ENCODE measurements around the gene NLRP3. TPM values are rescaled to one million over a fixed set of nuclear protein-coding genes. Genes with fewer than 3 reads are reported as not detected.

Gene NLRP3
- total and polyA plus RNA-seq, 10 of the 15 experiments (the other 5 are each of a cell fraction or from before 2014, with no cell fraction given) = 1.8 to 10.4 (median 5.0) TPM

DNA sequence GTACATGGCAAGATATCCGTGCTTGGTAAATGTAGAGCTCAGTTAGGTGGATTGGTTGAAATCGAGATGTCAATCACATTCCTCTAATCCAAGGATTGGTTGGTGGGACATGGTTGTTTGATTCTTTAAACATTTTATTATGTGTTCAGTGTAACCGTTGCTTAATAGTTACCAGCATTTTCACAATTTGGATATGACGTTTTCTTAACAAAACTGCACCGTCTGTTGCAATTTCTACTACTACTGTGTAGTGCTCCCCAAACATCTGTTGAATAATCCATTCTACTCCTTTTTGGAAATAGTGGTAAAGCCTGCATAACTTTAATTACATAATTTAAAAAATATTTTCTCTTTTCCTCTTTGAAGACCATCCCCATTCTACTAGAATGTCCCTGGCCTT, 25.6 kb downstream of the NLRP3 start:
- BruUV-seq (replicated peaks) = no TSS peak
- H3K4me1 ChIP-seq (ENCODE audit: control insufficient read depth, insufficient read depth, low read length) = peaks cover 29% of the 10 kb centered on the region
- peaks cover 9% of the 10 kb centered on the region for H3K9me3 ChIP-seq (replicated peaks; ENCODE audit: control insufficient read depth, insufficient read depth, low read length)
- WGBS (ENCODE audit: insufficient coverage, insufficient replicate concordance, low lambda C conversion rate, missing lambda C conversion rate) = 90% methylated on average over 5 of the region's 5 CpGs
- no peak overlapping the region for H3K27ac ChIP-seq (ENCODE audit: control insufficient read depth, insufficient read depth)
- ChIA-PET SMC1A (ENCODE audit: uncharacterized antibody, unreplicated experiment) (interaction anchor here (0.5 to 8.3 kb wide), 11 partner anchors 8 to 896 kb away, joined by 3 to 80 read pairs (median 3); no protein-coding TSS in a partner anchor), POLR2A (interaction anchor here (1.1 to 2.0 kb wide), 3 partner anchors 25 to 52 kb away, joined by 5 to 6 read pairs (median 5); partner anchors contain the start of gene NLRP3), CTCF (interaction anchor here (0.7 to 4.3 kb wide), 6 partner anchors 8 to 68 kb away, joined by 3 to 31 read pairs (median 6); no protein-coding TSS in a partner anchor), RAD21 (ENCODE audit: unreplicated experiment) (interaction anchor here (1.6 to 3.3 kb wide), 3 partner anchors 45 to 84 kb away, joined by 5 to 25 read pairs (median 10); no protein-coding TSS in a partner anchor)
- no peaks in the 10 kb centered on the region; a peak in 1 of 4 replicates for H3K27me3 ChIP-seq (replicated peaks in 1 of 2; ENCODE audit: control insufficient read depth in 2 of 2, insufficient read depth in 2 of 2, low read length in 1 of 2)
- H4K20me1 ChIP-seq (ENCODE audit: control insufficient read depth, insufficient read depth) = no peaks in the 10 kb centered on the region
- intact Hi-C loops (cut with micrococcal nuclease; ENCODE audit: unreplicated experiment) (loop anchor here (5.0 kb wide), 1 partner anchor 36 kb away; no protein-coding TSS in a partner anchor), in situ Hi-C loops (cut with MboI) (no loop called here)
- no peaks in the 10 kb centered on the region for H3K79me2 ChIP-seq (ENCODE audit: control insufficient read depth, insufficient read depth, low read length)
- peaks cover 0 to 1% of the 10 kb centered on the region in 2 experiments; a peak in 2 of 4 replicates for H3K36me3 ChIP-seq (ENCODE audit: control insufficient read depth in 2 of 2, insufficient read depth in 2 of 2, low read length in 1 of 2)
- ATAC-seq (no peak), DNase-seq (ENCODE audit: low read depth, low spot score) (no peak), FAIRE-seq (no peak)
- TF ChIP-seq, protein P1, sequence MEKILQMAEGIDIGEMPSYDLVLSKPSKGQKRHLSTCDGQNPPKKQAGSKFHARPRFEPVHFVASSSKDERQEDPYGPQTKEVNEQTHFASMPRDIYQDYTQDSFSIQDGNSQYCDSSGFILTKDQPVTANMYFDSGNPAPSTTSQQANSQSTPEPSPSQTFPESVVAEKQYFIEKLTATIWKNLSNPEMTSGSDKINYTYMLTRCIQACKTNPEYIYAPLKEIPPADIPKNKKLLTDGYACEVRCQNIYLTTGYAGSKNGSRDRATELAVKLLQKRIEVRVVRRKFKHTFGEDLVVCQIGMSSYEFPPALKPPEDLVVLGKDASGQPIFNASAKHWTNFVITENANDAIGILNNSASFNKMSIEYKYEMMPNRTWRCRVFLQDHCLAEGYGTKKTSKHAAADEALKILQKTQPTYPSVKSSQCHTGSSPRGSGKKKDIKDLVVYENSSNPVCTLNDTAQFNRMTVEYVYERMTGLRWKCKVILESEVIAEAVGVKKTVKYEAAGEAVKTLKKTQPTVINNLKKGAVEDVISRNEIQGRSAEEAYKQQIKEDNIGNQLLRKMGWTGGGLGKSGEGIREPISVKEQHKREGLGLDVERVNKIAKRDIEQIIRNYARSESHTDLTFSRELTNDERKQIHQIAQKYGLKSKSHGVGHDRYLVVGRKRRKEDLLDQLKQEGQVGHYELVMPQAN (conservative IDR thresholded peaks at IDR 0.05) = no peak
- TF ChIP-seq RFX5 (IDR thresholded peaks at IDR 0.05; ENCODE audit: low read depth, low read length) (no peak), BACH1 (IDR thresholded peaks at IDR 0.05; ENCODE audit: borderline replicate concordance) (no peak), MEF2A (IDR thresholded peaks at IDR 0.05; ENCODE audit: insufficient read depth, low read depth, low read length) (no peak), ESRRA (IDR thresholded peaks at IDR 0.05; ENCODE audit: low read length) (no peak), CREB1 (IDR thresholded peaks at IDR 0.05; ENCODE audit: low read depth) (no peak), PML (IDR thresholded peaks at IDR 0.05; ENCODE audit: low read length) (no peak), ASH2L (IDR thresholded peaks at IDR 0.05; ENCODE audit: borderline replicate concordance, low read depth) (no peak), SPI1 (IDR thresholded peaks at IDR 0.05; ENCODE audit: borderline replicate concordance, insufficient read depth, low read depth, low read length) (no peak), SMAD1 (IDR thresholded peaks at IDR 0.05; ENCODE audit: low read depth, partially characterized antibody) (no peak), EED (IDR thresholded peaks at IDR 0.05; ENCODE audit: low read depth) (no peak), DPF2 (IDR thresholded peaks at IDR 0.05) (no peak), SMC3 (IDR thresholded peaks at IDR 0.05; ENCODE audit: borderline replicate concordance, low read length) (no peak), STAT1 (conservative IDR thresholded peaks at IDR 0.05) (no peak), SIN3A (IDR thresholded peaks at IDR 0.05; ENCODE audit: low read depth, low read length) (no peak)
- TF ChIP-seq, protein P2, sequence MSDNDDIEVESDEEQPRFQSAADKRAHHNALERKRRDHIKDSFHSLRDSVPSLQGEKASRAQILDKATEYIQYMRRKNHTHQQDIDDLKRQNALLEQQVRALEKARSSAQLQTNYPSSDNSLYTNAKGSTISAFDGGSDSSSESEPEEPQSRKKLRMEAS (IDR thresholded peaks at IDR 0.05; ENCODE audit: low read depth, low read length) = no peak
- TF ChIP-seq, protein P3, sequence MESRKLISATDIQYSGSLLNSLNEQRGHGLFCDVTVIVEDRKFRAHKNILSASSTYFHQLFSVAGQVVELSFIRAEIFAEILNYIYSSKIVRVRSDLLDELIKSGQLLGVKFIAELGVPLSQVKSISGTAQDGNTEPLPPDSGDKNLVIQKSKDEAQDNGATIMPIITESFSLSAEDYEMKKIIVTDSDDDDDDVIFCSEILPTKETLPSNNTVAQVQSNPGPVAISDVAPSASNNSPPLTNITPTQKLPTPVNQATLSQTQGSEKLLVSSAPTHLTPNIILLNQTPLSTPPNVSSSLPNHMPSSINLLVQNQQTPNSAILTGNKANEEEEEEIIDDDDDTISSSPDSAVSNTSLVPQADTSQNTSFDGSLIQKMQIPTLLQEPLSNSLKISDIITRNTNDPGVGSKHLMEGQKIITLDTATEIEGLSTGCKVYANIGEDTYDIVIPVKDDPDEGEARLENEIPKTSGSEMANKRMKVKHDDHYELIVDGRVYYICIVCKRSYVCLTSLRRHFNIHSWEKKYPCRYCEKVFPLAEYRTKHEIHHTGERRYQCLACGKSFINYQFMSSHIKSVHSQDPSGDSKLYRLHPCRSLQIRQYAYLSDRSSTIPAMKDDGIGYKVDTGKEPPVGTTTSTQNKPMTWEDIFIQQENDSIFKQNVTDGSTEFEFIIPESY (IDR thresholded peaks at IDR 0.05) = no peak
- TF ChIP-seq, protein P4, sequence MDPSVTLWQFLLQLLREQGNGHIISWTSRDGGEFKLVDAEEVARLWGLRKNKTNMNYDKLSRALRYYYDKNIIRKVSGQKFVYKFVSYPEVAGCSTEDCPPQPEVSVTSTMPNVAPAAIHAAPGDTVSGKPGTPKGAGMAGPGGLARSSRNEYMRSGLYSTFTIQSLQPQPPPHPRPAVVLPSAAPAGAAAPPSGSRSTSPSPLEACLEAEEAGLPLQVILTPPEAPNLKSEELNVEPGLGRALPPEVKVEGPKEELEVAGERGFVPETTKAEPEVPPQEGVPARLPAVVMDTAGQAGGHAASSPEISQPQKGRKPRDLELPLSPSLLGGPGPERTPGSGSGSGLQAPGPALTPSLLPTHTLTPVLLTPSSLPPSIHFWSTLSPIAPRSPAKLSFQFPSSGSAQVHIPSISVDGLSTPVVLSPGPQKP (IDR thresholded peaks at IDR 0.05; ENCODE audit: low read depth, low read length) = no peak
- TF ChIP-seq, protein P5, sequence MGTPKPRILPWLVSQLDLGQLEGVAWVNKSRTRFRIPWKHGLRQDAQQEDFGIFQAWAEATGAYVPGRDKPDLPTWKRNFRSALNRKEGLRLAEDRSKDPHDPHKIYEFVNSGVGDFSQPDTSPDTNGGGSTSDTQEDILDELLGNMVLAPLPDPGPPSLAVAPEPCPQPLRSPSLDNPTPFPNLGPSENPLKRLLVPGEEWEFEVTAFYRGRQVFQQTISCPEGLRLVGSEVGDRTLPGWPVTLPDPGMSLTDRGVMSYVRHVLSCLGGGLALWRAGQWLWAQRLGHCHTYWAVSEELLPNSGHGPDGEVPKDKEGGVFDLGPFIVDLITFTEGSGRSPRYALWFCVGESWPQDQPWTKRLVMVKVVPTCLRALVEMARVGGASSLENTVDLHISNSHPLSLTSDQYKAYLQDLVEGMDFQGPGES (IDR thresholded peaks at IDR 0.05) = no peak
- no peak overlapping the region for H3K4me3 ChIP-seq
- H3K4me2 ChIP-seq (ENCODE audit: control insufficient read depth, insufficient read depth) = no peak overlapping the region
- H3K9ac ChIP-seq (ENCODE audit: control insufficient read depth, insufficient read depth, low read length) = no peak overlapping the region
- no peak overlapping the region for H2AFZ ChIP-seq (ENCODE audit: control insufficient read depth, low read depth, low read length)
